H1 (cell line): ENCODE data around the gene SPACA9. TPM values are rescaled to one million over a fixed set of nuclear protein-coding genes. Genes with fewer than 3 reads are reported as not detected.

Experiments
- CTCF ChIA-PET: fragments of 300-600 bp; sonication (Branson Sonifier 250); formaldehyde crosslinking; loops from one replicate; lab custom pipeline; 2021; ENCODE audit not compliant: partially characterized antibody; lab: Charles Lee
- POLR2A ChIA-PET: fragments of 300-600 bp; sonication (Branson Sonifier 250); formaldehyde crosslinking; loops from one replicate; lab custom pipeline; 2021; ENCODE audit warnings: inconsistent platforms; ENCODE audit not compliant: partially characterized antibody; lab: Charles Lee
- DNase-seq, 2 experiments: peaks; one replicate each; pipeline versions ENCODE4 v3.0.0 to v3.0.0-alpha.2; 2010 to 2022; ENCODE audit warnings: low spot score in 2 of 2, low read depth in 1 of 2, mixed read lengths in 1 of 2
- FAIRE-seq: peaks from 2 replicates; lab custom pipeline; 2011; peaks lifted over from hg19 to GRCh38; lab: Jason Lieb, UNC
- H2AFZ ChIP-seq: 2 replicates; pipeline ENCODE4 v1.8.1; 2012; ENCODE audit warnings: low read length, inconsistent platforms
- H2AK5ac ChIP-seq: 2 replicates; pipeline ENCODE4 v1.6.1; 2013; ENCODE audit warnings: low read depth, low read length
- H2BK120ac ChIP-seq: replicated peaks from 2 replicates; pipeline ENCODE3; 2013; ENCODE audit warnings: low read depth, low read length, inconsistent platforms
- H2BK12ac ChIP-seq: 2 replicates; pipeline ENCODE4 v1.6.1; 2013; ENCODE audit warnings: low read depth, low read length
- H2BK15ac ChIP-seq: 2 replicates; pipeline ENCODE4 v1.6.1; 2013; ENCODE audit warnings: low read length
- H2BK20ac ChIP-seq: 2 replicates; pipeline ENCODE4 v1.6.1; 2013; ENCODE audit warnings: low read length
- H2BK5ac ChIP-seq: 2 replicates; pipeline ENCODE4 v1.6.1; 2013; ENCODE audit warnings: low read depth, low read length
- H3K14ac ChIP-seq: 2 replicates; pipeline ENCODE4 v1.6.1; 2013; ENCODE audit warnings: inconsistent platforms; ENCODE audit not compliant: insufficient read length
- H3K18ac ChIP-seq: 2 replicates; pipeline ENCODE4 v1.6.1; 2013; ENCODE audit warnings: low read length; ENCODE audit errors: extremely low read depth
- H3K23ac ChIP-seq: 2 replicates; pipeline ENCODE4 v1.6.1; 2013; ENCODE audit warnings: inconsistent platforms; ENCODE audit not compliant: insufficient read length
- H3K23me2 ChIP-seq: 2 replicates; pipeline ENCODE4 v1.6.1; 2013; ENCODE audit warnings: low read depth, low read length
- H3K27ac ChIP-seq: 2 replicates; pipeline ENCODE4 v1.6.1; 2011; ENCODE audit warnings: low read depth, low read length, inconsistent platforms
- H3K27me3 ChIP-seq, 4 experiments: replicated peaks in 1 of 4; 1 replicate in 1 of 4; 2 replicates in 3 of 4; pipeline versions ENCODE4 v1.6.1 to v1.8.1; 2011 to 2013; ENCODE audit warnings: low read length in 3 of 4, mild to moderate bottlenecking in 3 of 4, inconsistent platforms in 2 of 4, mixed read lengths in 2 of 4, moderate library complexity in 1 of 4; ENCODE audit not compliant: control insufficient read depth in 3 of 4, insufficient read depth in 3 of 4; ENCODE audit errors: extremely low read depth in 1 of 4
- H3K36me3 ChIP-seq, 4 experiments: 2 replicates each; pipeline versions ENCODE4 v1.6.1 to v1.8.1; 2011 to 2013; ENCODE audit warnings: mild to moderate bottlenecking in 4 of 4, low read length in 3 of 4, moderate library complexity in 2 of 4, control low read depth in 1 of 4, inconsistent platforms in 1 of 4; ENCODE audit not compliant: insufficient read depth in 4 of 4, control insufficient read depth in 2 of 4
- H3K4ac ChIP-seq: replicated peaks from 2 replicates; pipeline ENCODE3; 2013; ENCODE audit warnings: low read length, low read depth, mixed read lengths, inconsistent platforms; ENCODE audit not compliant: insufficient read length
- H3K4me1 ChIP-seq, 4 experiments: replicated peaks in 1 of 4; 1 replicate in 1 of 4; 2 replicates in 3 of 4; pipeline versions ENCODE4 v1.6.1 to v1.8.1; 2011 to 2013; ENCODE audit warnings: low read length in 3 of 4, inconsistent platforms in 2 of 4, mixed read lengths in 1 of 4; ENCODE audit not compliant: insufficient read depth in 4 of 4, control insufficient read depth in 3 of 4
- H3K4me2 ChIP-seq, 2 experiments: 2 replicates each; pipeline versions ENCODE4 v1.6.1 to v1.8.1; 2011 to 2013; ENCODE audit warnings: low read depth in 2 of 2, low read length in 2 of 2, control low read depth in 1 of 2, inconsistent platforms in 1 of 2, mild to moderate bottlenecking in 1 of 2; ENCODE audit not compliant: insufficient read depth in 1 of 2
- H3K4me3 ChIP-seq, 4 experiments: fragments of 200-600, 300-600 bp in 1 of 4; sonication (generic), shearing (Covaris generic), sonication (Bioruptor Twin) in 1 of 4; 2 replicates each; pipeline versions ENCODE4 v1.5.1 to v1.8.1; 2011 to 2016; ENCODE audit warnings: low read length in 4 of 4, low read depth in 3 of 4, control low read depth in 2 of 4, inconsistent platforms in 2 of 4, mild to moderate bottlenecking in 2 of 4, mixed read lengths in 1 of 4, moderate library complexity in 1 of 4; ENCODE audit not compliant: insufficient read depth in 2 of 4; ENCODE audit errors: extremely low read depth in 1 of 4
- H3K56ac ChIP-seq: replicated peaks from 2 replicates; pipeline ENCODE3; 2013; ENCODE audit warnings: low read depth, mild to moderate bottlenecking, mixed read lengths, low read length, inconsistent platforms; ENCODE audit not compliant: insufficient read length
- H3K79me1 ChIP-seq: 2 replicates; pipeline ENCODE4 v1.6.1; 2013; ENCODE audit warnings: low read depth, low read length, control low read depth
- H3K79me2 ChIP-seq, 2 experiments: 2 replicates each; pipeline versions ENCODE4 v1.6.1 to v1.8.1; 2012 to 2013; ENCODE audit warnings: low read length in 2 of 2, mild to moderate bottlenecking in 2 of 2, inconsistent platforms in 1 of 2; ENCODE audit not compliant: insufficient read depth in 2 of 2, control insufficient read depth in 1 of 2
- H3K9ac ChIP-seq, 4 experiments: replicated peaks in 1 of 4; 1 replicate in 1 of 4; 2 replicates in 3 of 4; pipeline versions ENCODE4 v1.6.1 to v1.8.1; 2011 to 2013; ENCODE audit warnings: low read depth in 3 of 4, low read length in 3 of 4, control low read depth in 2 of 4, mild to moderate bottlenecking in 2 of 4, moderate library complexity in 2 of 4, inconsistent platforms in 1 of 4; ENCODE audit errors: extremely low read depth in 1 of 4
- H3K9me3 ChIP-seq, 2 experiments: 2 replicates each; pipeline versions ENCODE4 v1.6.1 to v1.8.1; 2012 to 2013; ENCODE audit warnings: mild to moderate bottlenecking in 2 of 2, moderate library complexity in 2 of 2, control low read depth in 1 of 2, inconsistent platforms in 1 of 2, low read depth in 1 of 2, low read length in 1 of 2, mixed read lengths in 1 of 2; ENCODE audit not compliant: insufficient read depth in 2 of 2
- H4K20me1 ChIP-seq, 2 experiments: replicated peaks in 1 of 2; 2 replicates each; pipeline versions ENCODE3 to v1.8.1; 2011 to 2013; ENCODE audit warnings: inconsistent platforms in 2 of 2, low read length in 2 of 2, mild to moderate bottlenecking in 1 of 2; ENCODE audit not compliant: insufficient read depth in 2 of 2, control insufficient read depth in 1 of 2
- H4K5ac ChIP-seq: 2 replicates; pipeline ENCODE4 v1.6.1; 2013; ENCODE audit warnings: low read length, low read depth, mixed read lengths, inconsistent platforms; ENCODE audit not compliant: insufficient read length
- H4K8ac ChIP-seq: 2 replicates; pipeline ENCODE4 v1.8.0; 2013; ENCODE audit warnings: mild to moderate bottlenecking, moderate library complexity, low read length, inconsistent platforms; ENCODE audit not compliant: insufficient read depth; ENCODE audit errors: extremely low read depth
- H4K91ac ChIP-seq: replicated peaks from 2 replicates; pipeline ENCODE3; 2013; ENCODE audit warnings: low read length, mixed read lengths, inconsistent platforms; ENCODE audit not compliant: insufficient read length
- ASH2L ChIP-seq: fragments of 200-600, 300-600 bp; sonication (generic); IDR thresholded peaks from one replicate; pipeline ENCODE4 v1.7.1; 2017; ENCODE audit warnings: low read length
- JUND ChIP-seq: IDR thresholded peaks from 2 replicates; pipeline ENCODE4 v1.6.1; 2011; ENCODE audit warnings: mild to moderate bottlenecking, improper control_type of control experiment, low read length
- MAFK ChIP-seq: IDR thresholded peaks from 2 replicates; pipeline ENCODE4 v1.6.1; 2012; ENCODE audit warnings: low read depth, mild to moderate bottlenecking, improper control_type of control experiment, low read length
- WGBS, 2 experiments: shearing (Covaris generic) in 1 of 2; methylation state at CpG; one replicate each; pipeline versions ENCODE4 v1.1.6 to v1.1.7; 2013 to 2015; ENCODE audit warnings: low lambda C conversion rate in 2 of 2, mixed read lengths in 2 of 2, inconsistent platforms in 1 of 2, low coverage in 1 of 2, missing lambda C conversion rate in 1 of 2; ENCODE audit not compliant: insufficient replicate concordance in 2 of 2, insufficient coverage in 1 of 2, insufficient read length in 1 of 2; ENCODE audit errors: extremely low coverage in 1 of 2, missing lambda C conversion rate in 1 of 2; 5-methylcytosine and 5-hydroxymethylcytosine counted together
- polyA plus RNA-seq, 7 experiments: library from polyadenylated mRNA; depleted of rRNA in 3 of 7; stranded (reverse) in 5 of 7; unstranded in 2 of 7; fragments of >200 nt in 5 of 7; fragments of 200-250 nt in 2 of 7; gene quantifications; 1 replicate in 5 of 7; 2 replicates in 1 of 7; 4 replicates in 1 of 7; pipeline versions ENCODE4 v1.2.1 to v1.2.3, GENCODE V29; 2011 to 2013; ENCODE audit warnings: missing spikeins in 2 of 7, mixed read lengths in 2 of 7
- total RNA-seq: library from RNA; stranded (reverse); fragmentation: NEBNext Ultra II Directional; extraction: Animal tissue kit (Norgen Biotek cat#: 25700); gene quantifications from 2 replicates; pipeline ENCODE4 v1.2.1, GENCODE V29; 2021

SPACA9 gene
- total and polyA plus RNA-seq, 2 of the 8 experiments (the other 6 are each of a cell fraction or from before 2014, with no cell fraction given) = 0.63 to 1.3 TPM

DNA sequence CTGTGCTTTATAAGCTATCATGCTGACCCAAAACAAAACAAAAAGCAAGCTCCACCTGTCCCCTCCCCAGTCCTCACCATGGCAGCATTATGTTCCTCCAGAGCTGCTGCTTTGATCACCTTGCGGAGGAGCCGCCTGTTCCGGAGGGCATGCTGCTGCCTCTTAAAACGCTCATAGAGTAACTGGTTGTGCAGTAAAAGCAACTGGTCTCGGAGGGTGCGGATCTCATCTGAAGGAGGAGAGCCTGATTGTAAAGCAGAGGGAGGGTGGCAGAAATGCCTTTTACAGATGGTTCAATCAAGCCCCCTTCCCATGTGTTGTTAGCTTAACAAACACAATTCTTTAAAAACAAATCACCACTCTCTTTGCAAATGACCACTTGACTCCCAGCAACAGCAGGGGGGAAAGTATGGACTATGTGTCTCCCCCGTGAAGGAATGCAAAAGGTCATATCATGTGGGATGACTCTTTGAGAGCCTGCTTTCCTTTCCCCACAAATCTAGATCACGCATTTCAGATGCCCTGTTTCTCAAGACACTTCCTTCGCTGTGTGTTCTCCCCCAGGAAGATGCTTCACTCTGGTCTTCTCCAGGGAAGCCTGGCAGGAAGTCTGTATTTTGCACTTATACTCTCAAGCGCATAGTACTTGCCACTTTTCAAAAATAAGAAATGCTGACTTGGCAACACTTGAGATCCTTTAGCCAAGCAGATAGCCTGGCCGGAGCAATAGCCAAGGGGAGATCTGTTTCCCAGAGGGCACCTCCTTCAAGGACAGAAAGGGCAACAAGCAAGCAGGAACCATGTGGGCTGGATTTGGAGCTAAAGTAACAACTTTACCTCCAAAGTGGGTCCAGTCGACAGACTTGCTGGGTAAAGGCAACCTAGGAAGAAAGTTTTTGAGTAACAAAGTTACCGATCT lies 25.1 kb downstream of the SPACA9 start:
- FAIRE-seq (no peak), DNase-seq (peak in 1 of 2 experiments; percentile 9)
- no peak overlapping the region for H3K56ac ChIP-seq
- H2BK15ac ChIP-seq = 0 out of 2 replicates have a peak overlapping the region, but pooled peaks have one; percentile 34
- H3K4me2 ChIP-seq = peak overlapping the region; percentile 40 to 67
- no peak overlapping the region for H4K91ac ChIP-seq
- H3K27me3 ChIP-seq = no peaks in the 10 kb centered on the region
- 0 out of 8 replicates have a peak overlapping the region, but pooled peaks of 1 of the 4 experiments have one; percentile 7 for H3K4me3 ChIP-seq
- ChIA-PET POLR2A (interaction anchor here (1.7 to 1.9 kb wide), 2 partner anchors 10 to 11 kb away, joined by 4 read pairs; no protein-coding TSS in a partner anchor), CTCF (interaction anchor here (0.7 to 8.4 kb wide), 19 partner anchors 10 to 489 kb away, joined by 3 to 115 read pairs (median 9); partner anchors contain the start of genes AK8, SPACA9 and TSC1)
- no peak overlapping the region for H4K5ac ChIP-seq
- peaks cover 10 to 42% (median 20%) of the 10 kb centered on the region in 4 experiments; a peak in 7 of 8 replicates for H3K36me3 ChIP-seq
- TF ChIP-seq JUND (no peak), MAFK (peak; percentile 79), ASH2L (no peak)
- peak overlapping the region in 1 of 4 experiments; percentile 8; a peak in 1 of 7 replicates for H3K9ac ChIP-seq
- no peak overlapping the region for H2BK5ac ChIP-seq
- no peak overlapping the region for H3K4ac ChIP-seq
- H4K8ac ChIP-seq = no peak overlapping the region
- no peak overlapping the region for H2AFZ ChIP-seq
- H3K23me2 ChIP-seq = no peaks in the 10 kb centered on the region
- no peak overlapping the region for H3K14ac ChIP-seq
- no peaks in the 10 kb centered on the region for H4K20me1 ChIP-seq
- no peaks in the 10 kb centered on the region for H3K79me1 ChIP-seq
- H3K18ac ChIP-seq = peak overlapping the region; percentile 27; the same call in 1 of the 2 replicates
- peaks cover 7 to 23% (median 16%) of the 10 kb centered on the region in 4 experiments; a peak in 6 of 7 replicates for H3K4me1 ChIP-seq
- no peak overlapping the region for H2BK12ac ChIP-seq
- 60% methylated on average over 13 of the region's 13 CpGs; no CpG with 5 or more reads in 1 of the 2 experiments for WGBS, 2 experiments
- H3K79me2 ChIP-seq = no peaks in the 10 kb centered on the region
- no peaks in the 10 kb centered on the region for H3K9me3 ChIP-seq
- H2AK5ac ChIP-seq = no peak overlapping the region
- no peak overlapping the region for H3K23ac ChIP-seq
- H2BK20ac ChIP-seq = no peak overlapping the region
- no peak overlapping the region for H2BK120ac ChIP-seq
- H3K27ac ChIP-seq = peak overlapping the region; percentile 24
